Lower lobe of right lung (tissue), 2 donors: ENCODE measurements around the gene UQCRHL. TPM values are rescaled to one million over a fixed set of nuclear protein-coding genes. Genes with fewer than 3 reads are reported as not detected.

Experiments
- ATAC-seq, 2 donors: fragments of 200-7000 bp; cut with Tn5 transposase; one replicate each; pipeline ENCODE4 v1.9.1; 2020 to 2022; ENCODE audit warnings: mild to moderate bottlenecking in 2 of 2, moderate library complexity in 2 of 2
- DNase-seq: peaks from one replicate; pipeline ENCODE4 v3.0.0-alpha.2; 2020
- H3K27ac ChIP-seq: fragments of 200-600 bp; one replicate; pipeline ENCODE4 v1.8.0; 2022
- H3K27me3 ChIP-seq: fragments of 200-600 bp; one replicate; pipeline ENCODE4 v1.8.0; 2022; ENCODE audit warnings: low read depth
- H3K36me3 ChIP-seq: fragments of 200-600 bp; one replicate; pipeline ENCODE4 v1.8.0; 2022; ENCODE audit warnings: mild to moderate bottlenecking
- H3K4me1 ChIP-seq: fragments of 200-600 bp; one replicate; pipeline ENCODE4 v1.8.0; 2022
- H3K4me3 ChIP-seq: fragments of 200-600 bp; one replicate; pipeline ENCODE4 v1.8.0; 2022; ENCODE audit warnings: mild to moderate bottlenecking
- H3K9me3 ChIP-seq: fragments of 200-600 bp; one replicate; pipeline ENCODE4 v1.8.0; 2022
- intact Hi-C: fragments of 100-400 bp; cut with DNase I; formaldehyde crosslinking; loops from one replicate; pipeline ENCODE4 v1.11.0; 2022
- total RNA-seq: library from RNA; stranded (reverse); fragmentation: NEBNext Ultra II Directional; extraction: Animal tissue kit (Norgen Biotek cat#: 25700); gene quantifications from one replicate; pipeline ENCODE4 v1.2.1, GENCODE V29; 2021
- TF ChIP-seq, protein P1 (sequence below): fragments of 200-600 bp; IDR thresholded peaks from one replicate; pipeline ENCODE4 v1.8.0; 2022; ENCODE audit warnings: antibody characterized with exemption, mild to moderate bottlenecking
- donor health status: DM: no; HTN: yes; CAD: no; lungs with severe emphysema.

The UQCRHL gene
- total RNA-seq, 1 donor from 2014 or later = 1.1 TPM

DNA sequence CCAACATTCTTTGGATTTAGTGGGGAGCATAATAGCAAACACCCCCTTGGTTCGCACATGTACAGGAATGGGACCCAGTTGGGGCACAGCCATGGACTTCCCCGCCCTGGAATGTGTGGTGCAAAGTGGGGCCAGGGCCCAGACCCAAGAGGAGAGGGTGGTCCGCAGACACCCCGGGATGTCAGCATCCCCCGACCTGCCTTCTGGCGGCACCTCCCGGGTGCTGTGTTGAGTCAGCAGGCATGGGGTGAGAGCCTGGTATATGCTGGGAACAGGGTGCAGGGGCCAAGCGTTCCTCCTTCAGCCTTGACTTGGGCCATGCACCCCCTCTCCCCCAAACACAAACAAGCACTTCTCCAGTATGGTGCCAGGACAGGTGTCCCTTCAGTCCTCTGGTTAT, 21.8 kb downstream of the UQCRHL start:
- H3K27ac ChIP-seq = no peak overlapping the region
- ATAC-seq (no peak), DNase-seq (no peak)
- H3K4me3 ChIP-seq = no peak overlapping the region
- no peaks in the 10 kb centered on the region for H3K9me3 ChIP-seq
- peaks cover 6% of the 10 kb centered on the region for H3K36me3 ChIP-seq
- intact Hi-C loops = no loop called here
- H3K27me3 ChIP-seq = no peaks in the 10 kb centered on the region
- TF ChIP-seq, protein P1, sequence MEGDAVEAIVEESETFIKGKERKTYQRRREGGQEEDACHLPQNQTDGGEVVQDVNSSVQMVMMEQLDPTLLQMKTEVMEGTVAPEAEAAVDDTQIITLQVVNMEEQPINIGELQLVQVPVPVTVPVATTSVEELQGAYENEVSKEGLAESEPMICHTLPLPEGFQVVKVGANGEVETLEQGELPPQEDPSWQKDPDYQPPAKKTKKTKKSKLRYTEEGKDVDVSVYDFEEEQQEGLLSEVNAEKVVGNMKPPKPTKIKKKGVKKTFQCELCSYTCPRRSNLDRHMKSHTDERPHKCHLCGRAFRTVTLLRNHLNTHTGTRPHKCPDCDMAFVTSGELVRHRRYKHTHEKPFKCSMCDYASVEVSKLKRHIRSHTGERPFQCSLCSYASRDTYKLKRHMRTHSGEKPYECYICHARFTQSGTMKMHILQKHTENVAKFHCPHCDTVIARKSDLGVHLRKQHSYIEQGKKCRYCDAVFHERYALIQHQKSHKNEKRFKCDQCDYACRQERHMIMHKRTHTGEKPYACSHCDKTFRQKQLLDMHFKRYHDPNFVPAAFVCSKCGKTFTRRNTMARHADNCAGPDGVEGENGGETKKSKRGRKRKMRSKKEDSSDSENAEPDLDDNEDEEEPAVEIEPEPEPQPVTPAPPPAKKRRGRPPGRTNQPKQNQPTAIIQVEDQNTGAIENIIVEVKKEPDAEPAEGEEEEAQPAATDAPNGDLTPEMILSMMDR = no peak
- peaks cover 10% of the 10 kb centered on the region for H3K4me1 ChIP-seq

DNA sequence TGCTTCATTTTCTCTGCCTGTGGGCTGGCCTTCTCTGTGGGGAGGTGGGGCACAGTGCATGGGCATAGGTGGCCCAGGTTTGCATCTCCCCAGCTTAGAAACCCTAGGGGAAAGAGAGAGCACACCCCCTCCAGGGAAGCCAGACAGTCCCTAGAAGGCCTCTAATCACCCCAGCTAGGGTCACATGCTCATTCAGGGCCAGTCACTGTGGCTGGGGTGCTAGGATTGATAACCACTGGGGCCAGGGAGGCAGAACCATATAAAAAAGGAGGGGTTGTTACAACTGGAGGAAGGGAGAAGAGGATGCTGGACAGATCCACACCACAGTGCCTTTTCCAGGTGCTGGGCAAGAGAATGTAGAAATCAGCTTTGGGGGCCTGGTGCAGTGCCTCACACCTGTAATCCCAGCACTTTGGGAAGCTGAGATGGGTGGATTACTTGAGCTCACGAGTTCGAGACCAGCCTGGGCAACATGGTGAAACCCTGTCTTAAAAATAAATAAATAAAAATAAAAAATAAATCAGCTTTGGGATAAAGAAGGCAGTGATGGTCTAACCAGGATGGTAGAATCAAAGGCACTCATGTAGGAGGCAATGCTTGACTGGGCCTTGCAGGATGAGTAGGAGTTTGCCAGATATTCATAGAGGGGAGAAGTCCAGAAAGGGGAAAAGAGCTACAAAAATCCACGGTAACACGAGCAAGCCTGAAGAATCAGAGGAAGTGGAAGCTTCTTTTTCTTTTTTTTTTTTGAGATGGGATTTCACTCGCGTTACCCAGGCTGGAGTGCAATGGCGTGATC, 29.3 kb downstream of the UQCRHL start:
- no peaks in the 10 kb centered on the region for H3K4me1 ChIP-seq
- peaks cover 32% of the 10 kb centered on the region for H3K36me3 ChIP-seq
- H3K4me3 ChIP-seq = no peak overlapping the region
- intact Hi-C loops = no loop called here
- H3K27ac ChIP-seq = no peak overlapping the region
- DNase-seq (no peak), ATAC-seq (no peak)
- H3K27me3 ChIP-seq = no peaks in the 10 kb centered on the region
- TF ChIP-seq, protein P1 = no peak
- H3K9me3 ChIP-seq = no peaks in the 10 kb centered on the region

DNA sequence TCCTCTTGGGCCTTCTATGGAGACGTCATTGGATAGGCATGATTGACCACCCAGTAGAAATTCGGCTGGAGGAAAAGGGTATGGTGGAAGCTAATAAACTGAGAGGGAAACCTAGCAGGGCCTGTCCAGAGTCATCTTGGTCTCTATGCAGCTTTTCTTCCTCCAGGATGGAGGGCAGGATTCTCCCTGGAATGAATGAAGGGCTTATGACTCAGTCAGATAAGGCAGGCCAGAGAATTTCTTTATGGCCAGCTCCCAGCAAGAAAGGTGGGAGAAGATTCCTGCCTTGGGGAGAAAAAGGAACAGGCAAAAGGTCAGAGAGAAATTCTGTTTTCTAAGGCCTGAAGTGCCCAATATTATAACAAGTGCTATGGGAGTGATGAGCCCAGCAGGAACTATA, 31.7 kb downstream of the UQCRHL start:
- peaks cover 44% of the 10 kb centered on the region for H3K36me3 ChIP-seq
- no peaks in the 10 kb centered on the region for H3K9me3 ChIP-seq
- H3K4me1 ChIP-seq = no peaks in the 10 kb centered on the region
- TF ChIP-seq, protein P1 = no peak
- no peak overlapping the region for H3K27ac ChIP-seq
- intact Hi-C loops = no loop called here
- DNase-seq (no peak), ATAC-seq (no peak)
- no peak overlapping the region for H3K4me3 ChIP-seq
- no peaks in the 10 kb centered on the region for H3K27me3 ChIP-seq

DNA sequence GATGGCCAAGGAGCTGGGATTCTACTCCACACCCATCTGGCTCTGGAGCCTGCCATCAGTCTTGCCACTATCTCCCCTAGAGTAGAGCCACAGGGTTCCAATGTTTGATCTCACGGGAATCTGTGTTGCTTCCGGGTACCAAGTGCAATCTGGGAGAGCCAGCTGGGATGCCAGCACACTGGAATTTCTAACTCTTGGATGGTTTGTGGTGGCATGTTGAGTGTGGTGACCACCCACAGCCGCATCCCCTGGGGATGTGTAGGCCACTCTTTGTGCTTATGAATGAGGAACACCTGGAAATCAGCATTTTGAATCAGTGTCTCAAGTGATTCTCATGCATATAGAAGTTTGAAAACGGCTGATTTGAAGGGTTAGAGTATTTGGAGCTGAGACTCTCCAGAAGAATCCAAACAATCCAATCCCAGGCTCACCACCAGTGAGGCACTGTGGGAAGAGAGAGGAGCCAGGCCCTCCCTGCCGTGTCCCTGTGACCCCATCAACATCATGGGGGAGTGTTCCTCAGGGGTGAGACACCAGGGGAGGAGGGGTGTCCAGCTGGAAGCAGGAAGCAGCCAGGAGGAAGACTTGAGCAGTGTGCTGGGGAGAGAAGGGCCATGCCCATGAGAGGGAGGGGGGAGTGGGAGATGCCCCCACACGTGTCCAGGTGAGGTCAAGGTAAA, 35.5 kb downstream of the UQCRHL start:
- Histone ChIP-seq H3K4me3 (no peak overlapping the region), H3K27ac (no peak overlapping the region), H3K9me3 (no peaks in the 10 kb centered on the region), H3K27me3 (no peaks in the 10 kb centered on the region), H3K4me1 (no peaks in the 10 kb centered on the region), H3K36me3 (peaks cover 54% of the 10 kb centered on the region)
- intact Hi-C loops = no loop called here
- DNase-seq = no peak
- no peak for ATAC-seq
- TF ChIP-seq, protein P1 = no peak

DNA sequence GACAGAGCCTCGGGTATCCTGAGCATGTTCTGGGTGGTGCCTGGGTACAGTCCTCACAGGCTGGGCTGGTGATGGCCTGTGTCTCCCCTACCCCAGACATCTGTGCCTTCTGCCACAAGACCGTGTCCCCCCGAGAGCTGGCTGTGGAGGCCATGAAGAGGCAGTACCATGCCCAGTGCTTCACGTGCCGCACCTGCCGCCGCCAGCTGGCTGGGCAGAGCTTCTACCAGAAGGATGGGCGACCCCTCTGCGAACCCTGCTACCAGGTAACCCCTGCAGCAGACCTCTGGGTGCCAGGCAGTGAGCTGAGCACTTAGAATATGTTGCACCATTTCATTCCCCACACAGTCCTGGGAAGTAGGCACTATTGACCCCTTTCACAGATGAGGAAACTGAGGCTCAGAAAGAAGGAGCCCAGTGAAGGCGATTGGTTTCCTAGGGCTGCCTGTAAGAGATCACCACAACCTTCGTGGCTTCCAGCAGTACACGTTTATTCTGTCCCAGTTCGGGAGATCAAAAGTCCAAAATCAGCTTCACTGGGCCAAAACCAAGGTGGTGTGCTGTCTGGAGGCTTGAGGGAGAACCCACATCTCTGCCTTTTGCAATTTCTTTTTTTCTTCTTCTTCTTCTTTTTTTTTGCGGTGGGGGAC, 37.0 kb downstream of the UQCRHL start:
- DNase-seq = no peak
- intact Hi-C loops = no loop called here
- Histone ChIP-seq H3K36me3 (peaks cover 47% of the 10 kb centered on the region), H3K4me3 (no peak overlapping the region), H3K4me1 (no peaks in the 10 kb centered on the region), H3K27ac (no peak overlapping the region), H3K27me3 (no peaks in the 10 kb centered on the region), H3K9me3 (no peaks in the 10 kb centered on the region)
- TF ChIP-seq, protein P1 = no peak
- no peak for ATAC-seq
